NCI-H1417 (cell line): ENCODE results near the gene SPHK2.
A peak's percentile ranks its signal among the peaks of the same experiment; 100 is the strongest.

Source experiments
- DNase-seq, 3 experiments: peaks; one replicate each; lab custom pipeline; 2025; lab: John Stamatoyannopoulos, UW

SPHK2 gene

DNA sequence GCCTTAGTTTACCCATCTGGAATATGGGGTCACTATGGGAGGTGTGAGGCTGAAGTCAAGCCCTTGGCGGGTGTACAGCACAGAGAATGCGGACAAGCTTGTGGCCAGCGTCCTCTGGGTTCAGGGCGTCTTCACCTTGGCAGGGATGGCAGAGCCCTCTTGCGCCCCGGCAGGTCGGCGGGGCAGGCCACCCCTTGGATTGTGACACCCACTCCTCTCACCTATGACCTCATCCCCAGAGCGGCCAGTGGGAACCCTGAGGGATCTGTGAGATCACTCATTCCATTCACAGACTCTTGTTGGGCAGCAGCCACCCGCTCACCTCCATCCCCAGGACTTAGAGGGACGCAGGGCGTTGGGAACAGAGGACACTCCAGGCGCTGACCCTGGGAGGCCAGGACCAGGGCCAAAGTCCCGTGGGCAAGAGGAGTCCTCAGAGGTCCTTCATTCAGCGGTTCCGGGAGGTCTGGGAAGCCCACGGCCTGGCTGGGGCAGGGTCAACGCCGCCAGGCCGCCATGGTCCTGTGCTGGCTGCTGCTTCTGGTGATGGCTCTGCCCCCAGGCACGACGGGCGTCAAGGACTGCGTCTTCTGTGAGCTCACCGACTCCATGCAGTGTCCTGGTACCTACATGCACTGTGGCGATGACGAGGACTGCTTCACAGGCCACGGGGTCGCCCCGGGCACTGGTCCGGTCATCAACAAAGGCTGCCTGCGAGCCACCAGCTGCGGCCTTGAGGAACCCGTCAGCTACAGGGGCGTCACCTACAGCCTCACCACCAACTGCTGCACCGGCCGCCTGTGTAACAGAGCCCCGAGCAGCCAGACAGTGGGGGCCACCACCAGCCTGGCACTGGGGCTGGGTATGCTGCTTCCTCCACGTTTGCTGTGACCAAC, 12.6 kb upstream of the SPHK2 start, which contains the start of gene SPACA4:
TSS of gene SPACA4 (plus strand) at position 280 of the 896 bp plus-strand sequence. CDS start at position 517, 237 bp downstream.
- DNase-seq = no peak

DNA sequence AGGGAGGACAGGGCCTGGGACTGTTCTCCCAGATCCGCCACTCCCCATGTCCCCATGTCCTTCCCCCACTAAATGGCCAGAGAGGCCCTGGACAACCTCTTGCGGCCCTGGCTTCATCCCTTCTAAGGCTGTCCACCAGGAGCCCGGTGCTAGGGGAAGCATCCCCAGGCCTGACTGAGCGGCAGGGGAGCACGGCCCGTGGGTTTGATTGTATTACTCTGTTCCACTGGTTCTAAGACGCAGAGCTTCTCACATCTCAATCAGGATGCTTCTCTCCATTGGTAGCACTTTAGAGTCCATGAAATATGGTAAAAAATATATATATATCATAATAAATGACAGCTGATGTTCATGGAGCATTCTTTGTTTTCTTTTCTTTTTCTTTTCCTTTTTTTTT, 11.9 kb upstream of the SPHK2 start:
- DNase-seq = no peak

DNA sequence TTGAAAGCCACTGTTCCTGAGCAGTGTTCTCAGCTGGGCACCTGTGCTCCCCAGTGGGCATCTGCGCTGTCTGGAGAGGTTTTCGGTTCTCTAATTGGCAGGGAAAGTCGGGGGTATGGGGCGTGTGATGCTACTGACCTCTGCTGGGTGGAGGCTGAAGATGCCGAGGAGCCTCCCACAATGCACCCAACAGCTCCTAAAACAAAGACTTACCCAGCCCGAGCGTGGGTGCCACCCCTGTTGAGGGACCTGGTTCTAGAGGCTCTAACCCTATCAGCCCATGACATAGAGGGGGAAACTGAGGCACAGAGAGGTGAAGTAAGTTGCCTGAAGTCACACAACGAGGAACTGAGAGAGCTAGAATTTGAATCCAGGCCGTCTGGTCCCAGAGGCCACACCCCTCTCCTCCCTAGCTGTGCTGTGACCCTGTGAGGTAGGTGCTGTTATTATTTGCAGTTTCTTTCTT, 10.5 kb upstream of the SPHK2 start:
- peak; percentile 15 to 68 (median 40) for DNase-seq

DNA sequence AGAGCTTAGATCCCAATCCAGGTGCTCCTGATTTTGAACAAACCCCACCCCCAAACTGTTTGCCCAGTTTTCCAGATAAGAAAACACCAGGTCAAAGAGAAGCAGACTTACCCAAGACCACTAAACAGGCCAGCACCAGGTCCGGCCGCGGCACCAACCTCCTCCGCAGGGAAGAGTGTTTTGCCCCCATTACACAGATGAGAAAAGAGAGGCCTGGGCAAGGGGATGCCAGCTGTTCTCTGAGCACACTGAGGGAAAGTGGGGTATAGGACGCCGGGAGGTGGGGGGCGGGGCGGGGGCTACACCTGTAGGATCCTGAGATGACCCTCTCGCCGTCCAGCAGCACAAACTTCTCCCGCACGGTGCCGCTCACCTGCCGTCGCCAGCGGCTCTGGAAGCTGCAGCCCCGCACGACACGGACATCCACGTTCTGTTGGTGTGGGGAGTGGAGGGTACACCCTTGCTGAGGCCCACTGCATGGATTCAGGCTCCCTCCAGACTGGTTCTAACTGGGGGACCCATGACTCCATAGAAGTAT, 9.7 kb upstream of the SPHK2 start:
- no peak for DNase-seq

DNA sequence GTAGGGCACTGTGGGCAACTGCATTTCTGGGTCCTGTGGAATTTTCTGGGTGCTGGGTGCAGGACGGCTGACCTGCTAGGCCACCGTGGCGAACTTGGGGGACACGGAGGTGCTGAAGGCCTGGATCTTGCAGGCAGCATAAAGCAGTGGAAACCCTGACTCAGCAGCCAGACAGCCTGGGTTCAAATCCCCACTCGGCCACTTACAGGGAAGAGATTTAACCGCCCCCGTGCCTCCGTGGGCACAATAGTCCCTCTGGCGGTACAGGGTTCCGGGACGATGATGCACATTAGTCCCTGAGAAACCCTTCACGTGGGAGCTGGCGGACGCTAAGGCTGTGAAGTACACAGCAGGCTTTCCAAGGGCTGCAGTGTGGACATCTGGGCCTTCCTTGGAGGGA, 7.4 kb upstream of the SPHK2 start:
- no peak for DNase-seq

DNA sequence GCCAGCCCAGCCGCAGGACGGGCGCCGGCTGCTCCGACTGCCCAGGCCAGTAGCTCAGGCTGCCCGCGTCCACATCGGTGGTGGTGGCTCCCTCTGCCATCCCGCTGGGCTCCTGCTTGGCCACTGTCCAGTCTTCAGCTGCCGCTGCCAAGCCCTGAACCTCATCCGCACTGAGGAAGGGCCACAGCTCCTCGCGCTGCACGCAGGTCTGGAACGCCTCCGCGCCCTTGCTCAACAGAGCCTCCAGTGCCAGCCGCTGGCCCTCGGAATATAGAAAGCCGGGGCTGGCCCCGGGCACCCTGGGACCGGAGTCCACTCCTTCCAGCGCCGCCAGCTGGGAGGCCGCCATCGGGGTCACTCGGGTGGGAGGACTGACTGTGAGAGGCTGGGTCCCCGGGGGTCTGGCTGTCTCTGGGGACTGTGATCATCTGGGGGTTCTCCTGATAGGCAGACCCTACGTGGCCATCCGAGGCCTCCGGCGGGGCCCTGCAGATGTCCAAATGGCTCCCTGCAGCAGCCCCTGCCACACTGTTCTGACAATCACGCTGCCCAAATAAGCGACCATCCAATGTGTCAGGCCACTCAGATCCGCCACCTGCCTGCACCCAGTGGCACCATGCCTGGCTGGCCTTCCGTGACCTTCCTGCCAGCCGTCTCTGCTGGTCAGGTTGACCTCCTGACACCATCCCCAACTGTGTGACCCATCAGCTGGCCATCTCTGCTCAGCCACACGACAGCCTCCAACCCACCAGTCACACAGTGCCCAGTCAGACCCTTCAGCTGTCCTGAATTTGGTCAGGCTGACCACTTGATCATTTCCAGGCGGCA, 6.1 kb upstream of the SPHK2 start:
- no peak for DNase-seq

DNA sequence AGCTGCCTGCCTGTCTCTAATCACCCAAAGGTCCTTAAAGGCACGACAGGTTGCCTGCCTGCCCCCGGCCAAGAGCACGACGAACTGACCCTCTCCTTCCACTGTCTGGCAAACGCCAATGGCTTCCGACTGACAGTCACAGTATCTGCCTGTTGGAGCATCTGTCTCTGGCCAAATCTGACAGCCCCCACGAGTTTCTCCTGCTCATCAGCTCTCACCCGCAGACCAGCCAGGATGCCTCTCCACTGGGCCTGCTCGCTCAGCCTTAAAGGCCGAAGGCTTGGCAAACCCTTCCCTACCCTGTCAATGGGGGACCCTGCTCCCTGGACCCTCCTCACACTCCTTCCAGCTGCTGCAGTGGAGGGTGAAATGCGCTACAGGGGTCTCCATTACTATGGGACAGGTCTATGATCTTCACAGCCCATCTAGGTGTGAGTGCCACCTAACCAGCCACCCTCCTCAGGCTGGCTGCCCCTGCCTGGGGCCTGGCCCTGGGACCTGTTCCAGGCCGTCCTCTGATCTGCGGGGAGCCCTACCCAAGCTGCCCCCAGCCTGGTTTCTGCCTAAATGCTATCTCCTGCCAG, 5.4 kb upstream of the SPHK2 start:
- no peak for DNase-seq

DNA sequence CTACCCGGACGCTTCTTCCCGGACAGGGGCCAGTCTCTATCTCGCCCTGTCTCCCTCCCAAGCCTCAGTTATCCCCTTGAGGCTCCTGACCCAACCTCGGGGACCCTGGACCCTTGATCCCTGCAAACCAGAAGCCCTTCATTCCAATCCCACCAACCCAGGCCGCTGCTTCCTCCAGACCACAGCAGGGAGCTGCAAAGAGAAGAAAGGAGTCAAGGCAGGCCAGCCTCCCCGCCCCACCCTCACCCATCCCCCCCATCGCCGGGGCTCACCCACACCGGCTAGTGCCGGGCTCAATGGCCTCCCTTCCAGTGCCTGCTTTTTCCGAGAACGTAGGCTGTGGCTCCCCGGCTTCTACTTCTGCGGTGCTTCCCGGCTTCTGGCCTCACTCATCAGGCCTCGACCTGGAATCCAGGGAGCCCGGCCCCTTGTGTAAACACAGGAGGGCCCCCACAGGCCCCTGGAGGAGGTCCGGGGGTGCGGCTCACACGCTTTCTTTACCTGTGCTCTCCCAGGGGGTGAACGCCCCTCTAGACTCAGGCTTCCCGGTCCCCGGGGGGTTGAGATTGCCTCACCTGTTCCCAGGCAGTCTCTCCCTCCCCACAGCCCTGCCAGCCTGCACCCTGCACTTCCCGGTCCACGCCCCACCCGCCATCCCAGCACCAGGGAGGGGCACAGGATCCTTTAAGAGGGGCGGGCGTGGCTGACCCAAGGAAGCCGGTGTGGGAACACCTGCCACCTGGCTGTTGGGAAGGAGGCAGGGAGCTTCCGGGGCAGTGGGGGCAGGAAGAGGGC, 4.7 kb upstream of the SPHK2 start, which contains the start of gene FAM83E:
TSS of gene FAM83E (minus strand) at position 641 of the 795 bp plus-strand sequence. CDS start 1,704 bp downstream, outside the sequence.
- peak; percentile 81 to 91 (median 85) for DNase-seq

DNA sequence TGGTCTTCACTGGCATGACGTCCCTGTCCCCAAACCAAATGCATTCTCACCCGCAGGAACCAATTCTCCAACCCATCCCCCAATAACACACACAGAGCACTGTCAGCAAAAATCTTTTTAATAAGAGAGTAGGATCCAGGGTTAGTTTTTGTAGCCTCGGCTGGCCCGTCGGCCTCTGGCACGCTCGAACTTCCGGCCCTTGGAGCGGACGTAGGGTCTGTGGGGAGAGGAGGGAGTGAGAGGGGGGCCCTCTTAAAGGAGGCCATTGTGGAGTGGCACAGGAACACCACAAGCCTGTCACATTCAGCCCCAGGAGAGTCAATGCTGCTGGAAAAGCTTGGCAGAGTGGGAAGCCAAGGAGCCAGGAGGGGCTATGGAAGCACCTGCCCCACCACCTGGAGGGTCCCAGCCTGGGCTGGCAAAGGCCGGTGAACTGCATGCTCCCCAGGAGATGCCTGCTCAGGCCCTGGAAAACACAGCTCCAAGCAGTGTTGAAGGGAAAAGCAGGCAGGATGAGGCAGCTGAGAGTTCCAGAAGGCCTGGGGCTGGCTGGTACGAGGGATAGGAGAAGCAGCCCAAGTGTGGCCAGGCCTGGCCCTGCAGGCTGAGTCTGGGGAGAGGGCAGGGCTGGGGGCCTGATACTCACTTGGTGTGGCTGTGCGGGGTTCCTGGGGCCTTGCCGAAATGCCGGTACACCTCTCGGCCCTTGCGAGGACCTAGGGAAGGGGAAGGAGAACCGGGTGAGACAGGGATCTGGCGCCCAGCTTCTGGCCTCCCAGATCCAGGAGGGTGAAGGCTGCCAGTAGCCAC, 3.9 kb upstream of the SPHK2 start:
- DNase-seq = no peak

DNA sequence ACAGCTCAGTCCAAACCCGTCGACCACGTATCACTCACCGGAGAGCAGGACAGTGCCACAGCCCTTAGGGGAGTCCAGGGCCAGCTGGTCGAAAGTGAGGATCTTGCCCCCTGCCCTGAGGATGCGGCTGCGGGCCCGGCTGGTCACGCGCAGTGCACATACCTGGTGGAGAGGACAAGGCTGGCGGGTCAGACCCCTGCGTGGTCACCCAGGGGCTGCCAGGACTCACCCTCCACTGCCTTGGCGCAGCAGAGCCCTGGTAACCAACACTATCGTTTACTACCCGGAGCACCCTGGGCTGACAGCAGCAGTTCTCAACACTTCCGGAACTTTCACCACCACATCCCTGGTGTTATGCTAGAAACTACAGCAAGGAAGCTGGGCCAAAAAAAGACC, 3.3 kb upstream of the SPHK2 start:
- DNase-seq = peak in 1 of 3 experiments; percentile 11

DNA sequence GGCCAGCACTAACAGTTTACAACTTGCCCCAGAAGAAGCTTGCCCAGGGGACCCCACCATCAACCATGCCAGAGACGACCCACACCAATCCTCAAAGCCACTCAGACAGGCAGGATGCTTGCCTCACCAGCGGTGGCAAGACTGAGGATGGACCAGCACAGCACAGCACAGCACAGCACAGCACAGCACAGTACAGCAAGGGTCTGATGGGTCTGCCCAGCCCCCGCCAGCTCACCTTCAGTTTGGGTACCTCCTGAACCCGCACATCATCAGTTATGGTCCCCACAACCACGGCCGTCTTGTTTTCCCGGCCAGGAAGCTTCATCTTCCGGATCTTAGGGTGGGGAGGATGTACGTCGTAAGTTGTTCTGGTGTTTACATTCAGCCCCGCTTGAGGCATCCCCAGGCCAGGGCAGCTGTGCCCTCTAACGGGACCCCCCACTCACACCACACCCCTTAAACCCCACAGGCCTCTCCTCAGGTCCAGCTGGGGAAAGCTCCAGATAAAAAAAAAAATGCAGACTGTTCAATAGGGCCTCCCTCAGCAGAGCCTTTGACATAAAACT, 2.7 kb upstream of the SPHK2 start:
- peak in 1 of 3 experiments; percentile 7 for DNase-seq

DNA sequence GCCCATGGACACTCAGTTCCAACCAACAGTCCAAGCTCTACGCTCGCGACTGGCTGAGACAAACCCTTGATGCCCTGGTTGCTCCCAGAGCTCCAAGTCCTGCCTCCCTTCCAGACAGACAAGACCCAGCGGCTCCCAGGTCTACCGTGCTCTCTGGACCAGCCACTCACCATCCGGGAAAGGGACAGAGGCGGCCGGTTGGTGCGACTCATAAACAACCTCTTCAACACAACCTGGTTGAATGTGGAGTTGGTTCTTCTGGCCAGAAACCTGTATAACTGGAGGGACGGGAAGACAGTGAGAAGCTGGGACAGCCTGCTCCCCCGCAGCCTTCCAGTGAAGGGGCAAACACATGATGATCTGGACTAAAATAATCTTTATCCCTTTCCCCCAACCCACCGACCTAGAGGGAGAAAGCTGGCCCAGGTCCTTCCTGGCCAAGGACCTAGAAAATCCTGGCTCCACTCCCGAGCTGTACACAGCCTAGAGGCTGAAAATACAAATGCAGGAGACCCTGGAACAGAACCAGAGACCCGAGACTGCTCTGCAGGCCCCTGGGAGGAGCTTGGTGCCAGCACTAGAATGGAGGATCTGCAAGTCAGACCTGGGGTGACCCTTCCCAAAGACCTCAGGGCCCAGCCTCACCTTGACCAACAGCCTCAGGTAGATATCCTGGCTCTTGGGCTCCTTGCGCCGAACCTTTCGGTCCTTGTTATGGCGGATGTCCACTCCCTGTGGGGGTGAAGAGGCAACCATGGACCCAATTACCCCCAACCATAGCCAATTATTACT, 2.0 kb upstream of the SPHK2 start:
- no peak for DNase-seq

DNA sequence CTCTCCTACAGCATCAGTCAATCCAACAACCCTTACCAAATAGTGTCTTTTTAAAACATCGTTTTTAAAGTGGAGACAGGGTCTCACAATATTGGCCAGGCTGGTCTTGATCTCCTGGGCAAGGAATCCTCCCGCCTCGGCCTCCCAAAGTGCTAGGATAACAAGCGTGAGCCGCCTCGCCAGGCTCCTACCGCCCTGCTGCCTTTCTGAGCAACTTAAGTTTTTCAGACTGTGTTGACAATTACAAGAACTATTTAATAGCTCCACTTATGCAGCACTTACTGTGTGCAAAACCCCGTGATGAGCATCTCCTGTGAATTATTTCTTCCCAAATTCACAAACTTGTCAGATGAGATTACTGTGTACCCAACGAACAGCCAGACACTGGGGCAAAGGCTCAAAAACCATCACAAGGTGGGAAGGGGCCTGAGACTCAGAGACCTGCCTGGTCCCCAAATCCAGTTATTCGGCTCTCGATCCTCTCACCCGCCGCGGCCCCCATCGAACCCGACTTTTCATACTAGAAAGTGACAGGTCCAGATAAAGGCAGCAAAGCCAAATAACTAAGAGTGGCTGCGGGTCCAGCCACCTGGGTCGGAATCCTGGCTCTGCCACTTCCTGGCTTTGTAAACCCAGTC, 909 bp upstream of the SPHK2 start:
- DNase-seq = no peak

DNA sequence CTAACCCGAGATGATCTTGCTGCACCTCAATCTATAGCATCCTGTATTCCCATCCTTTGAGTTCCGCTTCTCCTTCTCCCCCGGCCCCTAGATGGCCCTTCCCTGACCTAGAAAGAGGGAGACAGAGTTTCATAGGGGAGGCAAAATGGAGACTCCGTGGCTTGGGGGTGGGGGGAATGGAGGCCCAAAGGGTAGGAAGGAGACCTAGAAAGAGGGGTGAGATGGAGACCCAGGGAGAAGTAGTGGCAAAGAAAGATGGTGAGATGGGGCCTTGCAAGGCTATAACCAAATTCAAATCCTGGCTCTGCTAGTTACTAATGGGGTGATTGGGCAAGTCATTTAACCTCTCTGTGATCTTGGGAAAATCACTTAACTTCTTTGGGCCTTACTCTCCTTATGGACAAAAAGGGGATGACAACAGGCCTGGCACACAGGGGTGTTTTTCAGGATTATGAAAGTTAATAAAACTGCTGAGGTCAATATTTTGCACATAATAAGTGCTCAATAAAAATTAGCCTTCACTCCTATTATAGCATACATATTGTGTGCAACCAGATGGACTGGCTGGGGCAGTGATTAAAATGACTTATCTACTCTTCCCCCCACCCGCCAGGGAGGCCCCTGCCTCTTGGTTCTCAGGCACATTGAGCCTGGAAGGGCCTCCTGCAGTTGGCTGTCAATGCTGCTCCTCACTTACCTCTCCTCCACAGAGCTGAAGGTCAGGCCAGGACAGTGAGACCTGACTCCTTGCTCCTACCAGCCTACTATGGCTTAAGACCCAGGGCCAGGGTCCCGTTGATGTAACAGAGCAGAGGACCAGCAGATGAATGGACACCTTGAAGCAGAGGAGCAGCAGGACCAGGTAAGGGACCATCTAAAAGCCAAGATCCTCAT, 633 bp downstream of the SPHK2 start:
- no peak for DNase-seq

DNA sequence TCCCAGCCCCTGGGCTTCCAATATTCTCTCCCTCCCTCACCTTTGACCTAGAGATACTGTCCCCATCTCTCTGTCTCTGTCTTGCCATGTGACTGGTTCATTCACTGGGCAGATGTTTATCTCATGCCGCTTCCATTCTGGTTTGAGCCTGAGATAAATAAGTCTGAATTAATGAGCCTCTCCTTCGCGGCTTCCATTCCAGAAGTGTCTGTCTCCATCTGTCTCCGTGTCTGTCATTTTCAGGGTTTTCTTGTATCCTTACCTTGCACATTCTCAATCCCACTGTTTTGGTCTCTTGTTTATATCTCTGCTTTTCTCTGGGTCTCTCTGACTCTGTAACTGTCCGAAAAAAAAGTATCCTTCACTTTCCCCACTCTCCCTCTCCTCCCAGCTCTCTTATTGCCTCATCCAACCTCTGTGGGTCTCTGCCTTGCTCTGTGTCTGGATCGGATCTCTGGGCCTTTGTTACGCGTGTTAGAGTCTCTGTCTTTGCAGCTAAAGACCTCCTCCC, 4.3 kb downstream of the SPHK2 start:
- no peak for DNase-seq

DNA sequence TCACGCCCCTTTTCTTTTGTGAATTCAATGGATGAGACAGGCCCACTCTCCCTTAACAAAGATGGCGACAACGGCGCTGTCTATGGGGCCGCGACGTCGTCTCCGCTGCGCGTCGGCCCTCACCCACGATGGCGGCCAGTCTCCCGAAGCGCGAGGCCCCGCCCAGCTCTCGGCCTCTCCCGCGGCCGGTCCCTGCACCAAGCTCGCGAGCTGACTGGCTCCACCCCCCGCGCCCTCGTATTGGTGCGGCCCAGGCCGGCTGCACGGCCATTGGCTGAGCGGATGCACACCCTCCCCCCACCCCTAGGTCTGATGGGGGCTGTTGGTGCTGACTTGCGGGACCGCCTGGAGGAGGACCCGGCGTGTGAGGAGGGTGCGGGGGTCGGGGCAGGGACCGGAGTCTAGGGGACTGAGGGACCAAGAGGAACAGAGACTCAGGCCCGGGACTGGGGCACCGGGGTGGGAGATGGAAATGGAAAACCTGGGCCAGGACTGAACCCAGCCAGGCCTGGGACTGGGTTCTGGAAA, 4.8 kb downstream of the SPHK2 start:
- peak; percentile 95 to 99 (median 97) for DNase-seq
